DOHH2 (cell line): ENCODE data around the gene NBPF1.
"Not testable (repeated sequence)": the region's sequence is repeated elsewhere in the genome, so short reads cannot be mapped to it uniquely, and the experiment has no call there.

Experiments used
- EZH2phosphoT487 ChIP-seq: fragments of 200-600 bp; sonication (generic); IDR thresholded peaks from 2 replicates; pipeline ENCODE4 v1.6.1; 2017; ENCODE audit warnings: borderline replicate concordance, mild to moderate bottlenecking, antibody characterized with exemption, low read length, moderate library complexity, mixed read lengths
- TF ChIP-seq, protein P1 (sequence below): fragments of 200-600 bp; sonication (generic); IDR thresholded peaks from one replicate; pipeline ENCODE4 v1.5.1; 2014; ENCODE audit warnings: antibody characterized with exemption, mild to moderate bottlenecking, low read depth, low read length; ENCODE audit not compliant: poor library complexity, severe bottlenecking

DNA sequence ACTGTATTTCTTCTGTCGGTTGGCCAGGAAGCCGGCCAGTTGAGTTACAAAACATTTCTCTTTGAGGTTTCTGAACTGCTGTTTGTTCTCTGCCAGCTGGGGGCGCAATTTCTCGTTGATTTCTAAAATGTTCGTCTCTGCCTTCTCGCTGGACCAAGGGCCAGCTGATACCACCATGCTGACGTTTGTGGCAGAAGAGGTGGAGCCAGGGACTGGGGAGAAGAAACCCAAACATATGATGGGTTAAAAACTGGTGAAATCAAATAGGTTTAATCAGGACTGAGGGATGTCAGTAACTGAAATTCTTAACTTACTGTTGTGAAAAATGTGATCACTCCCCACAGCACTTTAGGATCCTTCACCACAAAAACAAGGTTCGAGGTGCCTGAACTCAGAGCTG lies 21.5 kb downstream of the NBPF1 start:
- TF ChIP-seq, protein P1, sequence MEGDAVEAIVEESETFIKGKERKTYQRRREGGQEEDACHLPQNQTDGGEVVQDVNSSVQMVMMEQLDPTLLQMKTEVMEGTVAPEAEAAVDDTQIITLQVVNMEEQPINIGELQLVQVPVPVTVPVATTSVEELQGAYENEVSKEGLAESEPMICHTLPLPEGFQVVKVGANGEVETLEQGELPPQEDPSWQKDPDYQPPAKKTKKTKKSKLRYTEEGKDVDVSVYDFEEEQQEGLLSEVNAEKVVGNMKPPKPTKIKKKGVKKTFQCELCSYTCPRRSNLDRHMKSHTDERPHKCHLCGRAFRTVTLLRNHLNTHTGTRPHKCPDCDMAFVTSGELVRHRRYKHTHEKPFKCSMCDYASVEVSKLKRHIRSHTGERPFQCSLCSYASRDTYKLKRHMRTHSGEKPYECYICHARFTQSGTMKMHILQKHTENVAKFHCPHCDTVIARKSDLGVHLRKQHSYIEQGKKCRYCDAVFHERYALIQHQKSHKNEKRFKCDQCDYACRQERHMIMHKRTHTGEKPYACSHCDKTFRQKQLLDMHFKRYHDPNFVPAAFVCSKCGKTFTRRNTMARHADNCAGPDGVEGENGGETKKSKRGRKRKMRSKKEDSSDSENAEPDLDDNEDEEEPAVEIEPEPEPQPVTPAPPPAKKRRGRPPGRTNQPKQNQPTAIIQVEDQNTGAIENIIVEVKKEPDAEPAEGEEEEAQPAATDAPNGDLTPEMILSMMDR, result not testable (repeated sequence)
- TF ChIP-seq EZH2phosphoT487, result not testable (repeated sequence)
